Measurements from ENCODE around the gene PPP2CA. TPM values are rescaled to one million over a fixed set of nuclear protein-coding genes. Genes with fewer than 3 reads are reported as not detected.

PPP2CA gene
- polyA plus RNA-seq, 2 donors = 41.5 to 102 TPM

- Histone ChIP-seq H3K4me3 (ENCODE audit: low read depth in 1 of 2, low read length in 2 of 2) (no peak overlapping the region), H3K27ac (ENCODE audit: low read depth in 2 of 2, low read length in 1 of 2) (no peak overlapping the region), H3K9me3 (ENCODE audit: control insufficient read depth in 2 of 2, insufficient read depth in 1 of 2, low read depth in 1 of 2, low read length in 1 of 2) (no peaks in the 10 kb centered on the region), H3K27me3 (ENCODE audit: control insufficient read depth in 1 of 2, insufficient read depth in 2 of 2, low read length in 2 of 2) (no peaks in the 10 kb centered on the region), H3K36me3 (ENCODE audit: control insufficient read depth in 2 of 2, insufficient read depth in 2 of 2, low read length in 1 of 2) (peaks cover 11 to 38% of the 10 kb centered on the region in 2 donors), H3K4me1 (ENCODE audit: control insufficient read depth in 2 of 2, insufficient read depth in 2 of 2, low read length in 1 of 2) (peaks cover 0 to 2% of the 10 kb centered on the region in 2 donors)
- WGBS, 2 donors = 44 to 45% methylated on average over 1 of the region's 1 CpG
Observed at GRCh38 chr5:134145041-134145757, 80.7 kb downstream of the PPP2CA start.

Other genes with a start within 250 kb of the PPP2CA start
- gene VDAC1, start 221.1 kb downstream of the PPP2CA start, polyA plus RNA-seq = 100 to 1,000 TPM; 154 to 167 TPM
- 1 to 10 TPM; 2.4 to 2.7 TPM for gene TCF7, start 111.4 kb downstream of the PPP2CA start, polyA plus RNA-seq
- gene SKP1, start 49.1 kb downstream of the PPP2CA start, polyA plus RNA-seq = 100 to 1,000 TPM in 1 of 2 donors, 10 to 100 TPM in 1; 75.0 to 423 TPM
- gene CDKL3, start 141.1 kb upstream of the PPP2CA start, polyA plus RNA-seq = under 1 TPM; 0.76 to 0.88 TPM
- 100 to 1,000 TPM in 1 of 2 donors, 10 to 100 TPM in 1; 63.2 to 107 TPM for gene UBE2B, start 145.5 kb upstream of the PPP2CA start, polyA plus RNA-seq
- gene CDKN2AIPNL, start 185.8 kb upstream of the PPP2CA start, polyA plus RNA-seq = 10 to 100 TPM; 13.7 to 34.6 TPM

All from esophagus (tissue), 2 donors.